Fibroblast of the aortic adventitia (primary cell): Measurements from ENCODE around the gene BPGM. TPM values are rescaled to one million over a fixed set of nuclear protein-coding genes. Genes with fewer than 3 reads are reported as not detected.
A peak's percentile ranks its signal among the peaks of the same experiment; 100 is the strongest.

ENCODE experiments used
- DNase-seq: peaks from one replicate; pipeline ENCODE4 v3.0.0-alpha.2; 2010; ENCODE audit warnings: low read depth
- H3K4me3 ChIP-seq: 2 replicates; pipeline ENCODE4 v1.5.1; 2011; ENCODE audit warnings: low read depth, mild to moderate bottlenecking, control low read depth, low read length, moderate library complexity
- total RNA-seq: library from RNA; depleted of rRNA; stranded (reverse); fragments of >200 nt; gene quantifications from 2 replicates; pipeline ENCODE4 v1.2.3, GENCODE V29; 2012; ENCODE audit warnings: low replicate concordance
- TF ChIP-seq, protein P1 (sequence below): IDR thresholded peaks from 2 replicates; pipeline ENCODE4 v1.5.1; 2011; ENCODE audit warnings: mild to moderate bottlenecking, low read length, control low read depth, inconsistent platforms; ENCODE audit not compliant: insufficient read depth

Gene BPGM
- total RNA-seq, 1 donor: 52.4 TPM

DNA sequence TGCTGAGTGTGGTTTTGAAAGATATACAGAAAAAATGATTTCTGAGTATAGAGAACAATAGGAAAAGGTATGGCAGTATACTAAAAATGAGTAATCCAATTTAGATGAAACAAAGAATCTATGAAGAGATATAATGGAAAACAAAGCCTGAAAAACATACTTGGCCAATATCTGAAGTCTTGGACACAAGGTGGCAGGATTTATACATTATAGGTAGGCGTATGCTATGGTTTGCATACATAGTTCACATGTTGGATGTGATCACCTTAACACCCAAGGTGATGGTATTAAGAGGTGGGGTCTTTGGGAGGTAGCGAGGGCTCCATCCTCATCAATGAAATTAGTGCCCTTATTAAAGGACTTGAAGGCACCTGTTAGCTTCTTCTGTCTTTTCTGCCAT, 34.5 kb upstream of the BPGM start:
- no peak overlapping the region for H3K4me3 ChIP-seq
- TF ChIP-seq, protein P1, sequence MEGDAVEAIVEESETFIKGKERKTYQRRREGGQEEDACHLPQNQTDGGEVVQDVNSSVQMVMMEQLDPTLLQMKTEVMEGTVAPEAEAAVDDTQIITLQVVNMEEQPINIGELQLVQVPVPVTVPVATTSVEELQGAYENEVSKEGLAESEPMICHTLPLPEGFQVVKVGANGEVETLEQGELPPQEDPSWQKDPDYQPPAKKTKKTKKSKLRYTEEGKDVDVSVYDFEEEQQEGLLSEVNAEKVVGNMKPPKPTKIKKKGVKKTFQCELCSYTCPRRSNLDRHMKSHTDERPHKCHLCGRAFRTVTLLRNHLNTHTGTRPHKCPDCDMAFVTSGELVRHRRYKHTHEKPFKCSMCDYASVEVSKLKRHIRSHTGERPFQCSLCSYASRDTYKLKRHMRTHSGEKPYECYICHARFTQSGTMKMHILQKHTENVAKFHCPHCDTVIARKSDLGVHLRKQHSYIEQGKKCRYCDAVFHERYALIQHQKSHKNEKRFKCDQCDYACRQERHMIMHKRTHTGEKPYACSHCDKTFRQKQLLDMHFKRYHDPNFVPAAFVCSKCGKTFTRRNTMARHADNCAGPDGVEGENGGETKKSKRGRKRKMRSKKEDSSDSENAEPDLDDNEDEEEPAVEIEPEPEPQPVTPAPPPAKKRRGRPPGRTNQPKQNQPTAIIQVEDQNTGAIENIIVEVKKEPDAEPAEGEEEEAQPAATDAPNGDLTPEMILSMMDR: no peak
- no peak for DNase-seq

DNA sequence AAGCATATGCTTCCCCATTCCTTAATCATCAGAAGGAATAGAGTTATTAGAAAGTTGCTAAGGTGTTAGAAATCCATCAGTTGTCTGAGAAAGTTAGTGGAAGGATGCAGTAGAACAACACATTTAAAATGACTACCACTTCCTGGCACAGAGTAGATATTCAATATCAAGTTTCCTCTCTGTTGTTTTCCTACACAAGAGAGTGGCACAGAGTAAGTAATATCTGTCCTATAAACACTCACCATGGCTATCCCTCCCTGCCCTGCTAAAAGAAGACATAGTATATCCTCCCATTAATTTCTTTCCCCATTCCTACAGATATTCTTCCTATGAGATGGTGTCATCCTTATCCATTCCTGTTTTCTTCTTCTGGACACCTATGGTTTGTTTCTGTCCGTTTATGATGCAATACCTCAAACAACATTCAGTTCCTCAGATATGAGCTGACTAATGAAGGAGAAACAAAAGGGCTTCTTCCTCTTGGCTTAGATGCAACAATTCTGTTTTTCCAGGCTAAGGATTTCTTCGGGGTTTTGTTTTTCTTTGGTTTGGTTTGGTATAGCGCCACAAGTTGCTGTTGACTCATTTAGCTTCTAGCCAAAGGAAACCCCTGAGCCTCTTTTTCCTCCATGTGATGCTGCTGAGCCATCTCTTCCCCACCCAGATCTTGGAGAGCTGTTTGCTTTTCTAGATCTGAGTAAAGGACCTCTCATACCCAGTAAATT, 32.9 kb upstream of the BPGM start:
- TF ChIP-seq, protein P1: no peak
- H3K4me3 ChIP-seq: no peak overlapping the region
- peak; percentile 100 for DNase-seq

GRCh38 chr7:134616611-134617010, 30.0 kb upstream of the BPGM start:
- no peak for DNase-seq
- H3K4me3 ChIP-seq: no peak overlapping the region
- TF ChIP-seq, protein P1: no peak

DNA sequence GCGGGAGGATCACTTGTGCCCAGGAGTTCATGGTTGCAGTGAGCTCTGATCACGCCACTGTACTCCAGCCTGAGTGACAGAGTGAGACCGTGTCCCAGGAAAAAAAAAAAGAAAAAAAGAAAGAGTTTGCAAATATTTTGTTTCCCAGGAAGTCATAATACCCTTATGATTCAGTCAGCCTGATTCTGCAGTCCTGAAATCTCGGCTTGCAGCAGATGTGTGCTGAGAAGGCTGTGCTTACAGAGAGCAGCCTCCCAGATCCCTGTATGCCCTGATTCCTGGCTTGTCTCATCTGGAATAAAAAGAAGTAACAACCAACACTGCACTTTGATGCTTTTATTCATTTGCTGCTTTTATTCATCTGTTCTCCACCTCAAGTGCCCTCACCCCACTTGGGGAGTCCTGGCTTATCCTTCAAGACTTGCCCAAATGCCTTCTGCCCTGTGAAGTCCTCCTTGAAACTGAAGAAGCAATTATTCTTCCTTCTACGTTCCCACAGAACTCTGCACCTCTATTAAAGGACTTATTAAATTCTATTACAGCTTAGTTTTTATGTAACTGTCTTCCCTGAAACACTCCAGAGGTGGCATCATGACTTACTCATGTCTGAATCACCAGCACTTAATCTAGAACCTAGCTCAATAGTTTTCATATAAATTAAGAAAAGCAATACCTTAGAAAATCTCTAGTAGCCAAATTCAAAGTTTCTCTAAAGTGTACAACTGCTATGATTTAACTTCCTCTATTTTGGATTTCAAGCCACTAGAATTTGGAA, 27.7 kb upstream of the BPGM start:
- TF ChIP-seq, protein P1: no peak
- H3K4me3 ChIP-seq: no peak overlapping the region
- peak; percentile 69 for DNase-seq

DNA sequence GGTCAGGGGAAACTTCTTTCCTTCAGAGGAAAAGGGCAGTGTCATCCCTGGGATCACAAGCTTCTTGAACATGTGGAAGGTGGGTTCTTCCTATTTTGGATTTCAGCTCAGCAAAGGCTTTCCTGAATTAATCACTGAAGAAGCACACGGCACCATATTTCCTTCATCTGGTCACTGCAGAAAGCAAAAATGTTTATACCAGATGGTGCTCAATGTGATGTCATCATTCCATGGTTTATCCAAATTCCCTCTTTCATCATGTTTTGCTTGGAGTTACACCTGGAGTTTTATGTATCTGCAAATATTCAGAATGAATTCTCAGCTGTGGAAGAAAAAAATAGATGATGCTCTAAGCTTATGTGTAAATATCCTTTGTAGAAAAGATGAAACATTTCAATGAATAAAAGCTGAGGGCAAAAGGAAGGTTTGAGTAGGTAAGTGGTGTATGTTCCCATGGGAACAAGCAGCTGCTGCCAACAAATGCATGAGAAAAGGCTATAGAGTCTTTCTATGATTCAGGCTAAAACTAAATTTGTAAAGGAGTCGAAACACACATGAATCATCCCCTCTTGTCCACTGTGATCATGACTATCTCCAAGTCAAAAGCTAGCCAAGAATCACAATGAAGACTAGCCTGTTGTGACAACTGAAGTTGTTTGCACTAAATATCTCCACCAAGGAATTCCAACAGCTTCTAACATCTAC, 26.9 kb upstream of the BPGM start:
- H3K4me3 ChIP-seq: no peak overlapping the region
- peak; percentile 91 for DNase-seq
- TF ChIP-seq, protein P1: no peak

- no peak for DNase-seq
- TF ChIP-seq, protein P1: no peak
- no peak overlapping the region for H3K4me3 ChIP-seq
Measured at GRCh38 chr7:134622303-134622995, 24.2 kb upstream of the BPGM start.
